Gastroesophageal sphincter (tissue), 3 donors: ENCODE results near the gene CCNJL.

Source experiments
- CTCF ChIP-seq, 4 experiments: fragments of 200-600 bp in 2 of 4; fragments of 450-650 bp in 2 of 4; sonication (generic) in 1 of 4; IDR thresholded peaks; one replicate each; pipeline ENCODE4 v1.5.1; 2017 to 2019; ENCODE audit warnings: antibody characterized with exemption in 4 of 4, mild to moderate bottlenecking in 2 of 4, moderate library complexity in 2 of 4
- POLR2AphosphoS5 ChIP-seq: sonication (generic); formaldehyde crosslinking; IDR thresholded peaks from one replicate; pipeline ENCODE4 v1.6.1; 2017; ENCODE audit warnings: antibody characterized with exemption

- TF ChIP-seq POLR2AphosphoS5, result no peak
- no peak for TF ChIP-seq CTCF (IDR thresholded peaks at IDR 0.05)
These were observed 44.2 kb downstream of the CCNJL start for GRCh38 chr5:160268121-160268520.
